Esophagus muscularis mucosa (tissue), 4 donors: ENCODE results near the gene RNASE12.

ENCODE experiments used
- CTCF ChIP-seq, 3 experiments: fragments of 200-600 bp in 2 of 3; fragments of 450-650 bp in 1 of 3; sonication (generic) in 2 of 3; IDR thresholded peaks; one replicate each; pipeline ENCODE4 v1.5.1; 2017 to 2019; ENCODE audit warnings: antibody characterized with exemption in 3 of 3, mild to moderate bottlenecking in 2 of 3, moderate library complexity in 1 of 3
- EP300 ChIP-seq: sonication (generic); formaldehyde crosslinking; IDR thresholded peaks from one replicate; pipeline ENCODE4 v1.6.1; 2017; ENCODE audit warnings: antibody characterized with exemption
- POLR2A ChIP-seq: fragments of 450-650 bp; IDR thresholded peaks from one replicate; pipeline ENCODE4 v1.6.1; 2017; ENCODE audit warnings: antibody characterized with exemption, moderate library complexity, mild to moderate bottlenecking, low read depth
- POLR2AphosphoS5 ChIP-seq, 2 donors: sonication (generic); formaldehyde crosslinking; IDR thresholded peaks; one replicate each; pipeline ENCODE4 v1.6.1; 2017; ENCODE audit warnings: antibody characterized with exemption in 2 of 2

- TF ChIP-seq EP300: no peak
- no peak for TF ChIP-seq CTCF (IDR thresholded peaks at IDR 0.05)
- no peak for TF ChIP-seq POLR2A
- TF ChIP-seq POLR2AphosphoS5 (IDR thresholded peaks at IDR 0.05): no peak
These were observed 21.2 kb upstream of the RNASE12 start for GRCh38 chr14:20612403-20612802.
